Fibroblast of the conjunctiva (primary cell): Measurements from ENCODE around the gene KLF5.
"Not testable (repeated sequence)": the region's sequence is repeated elsewhere in the genome, so short reads cannot be mapped to it uniquely, and the experiment has no call there.

ENCODE experiments used
- DNase-seq: peaks from one replicate; pipeline ENCODE4 v3.0.0-alpha.2; 2010; ENCODE audit warnings: low read depth

KLF5 gene

GRCh38 chr13:73058736-73059459, at the start of gene KLF5:
Gene KLF5 (plus strand): TSS chr13:73059005. CDS start chr13:73059328, 323 bp downstream.
- peak; percentile 76 for DNase-seq

- no peak for DNase-seq
Measured at GRCh38 chr13:73011751-73012150, 47.1 kb upstream of the KLF5 start.

DNA sequence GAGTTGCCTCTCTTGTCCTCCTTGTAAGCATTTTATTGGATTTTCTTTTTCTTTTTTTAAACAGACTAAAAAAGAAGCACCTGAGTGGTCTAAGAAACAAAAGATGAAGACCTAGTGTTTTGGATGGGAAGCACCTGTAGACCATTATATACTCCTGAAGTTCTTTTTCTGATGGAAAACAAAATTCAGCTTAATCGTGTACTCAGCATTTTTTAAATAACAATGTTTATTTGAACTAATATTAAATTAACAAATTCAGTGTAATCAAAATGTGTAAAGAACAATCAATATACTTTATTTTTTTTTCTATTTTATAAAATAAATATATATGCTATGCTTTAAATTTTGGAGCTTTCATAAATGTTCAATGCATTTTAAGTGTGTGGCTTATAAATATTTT, 43.0 kb upstream of the KLF5 start:
- DNase-seq = no peak

- no peak for DNase-seq
Measured at GRCh38 chr13:73018336-73018735, 40.5 kb upstream of the KLF5 start.

DNA sequence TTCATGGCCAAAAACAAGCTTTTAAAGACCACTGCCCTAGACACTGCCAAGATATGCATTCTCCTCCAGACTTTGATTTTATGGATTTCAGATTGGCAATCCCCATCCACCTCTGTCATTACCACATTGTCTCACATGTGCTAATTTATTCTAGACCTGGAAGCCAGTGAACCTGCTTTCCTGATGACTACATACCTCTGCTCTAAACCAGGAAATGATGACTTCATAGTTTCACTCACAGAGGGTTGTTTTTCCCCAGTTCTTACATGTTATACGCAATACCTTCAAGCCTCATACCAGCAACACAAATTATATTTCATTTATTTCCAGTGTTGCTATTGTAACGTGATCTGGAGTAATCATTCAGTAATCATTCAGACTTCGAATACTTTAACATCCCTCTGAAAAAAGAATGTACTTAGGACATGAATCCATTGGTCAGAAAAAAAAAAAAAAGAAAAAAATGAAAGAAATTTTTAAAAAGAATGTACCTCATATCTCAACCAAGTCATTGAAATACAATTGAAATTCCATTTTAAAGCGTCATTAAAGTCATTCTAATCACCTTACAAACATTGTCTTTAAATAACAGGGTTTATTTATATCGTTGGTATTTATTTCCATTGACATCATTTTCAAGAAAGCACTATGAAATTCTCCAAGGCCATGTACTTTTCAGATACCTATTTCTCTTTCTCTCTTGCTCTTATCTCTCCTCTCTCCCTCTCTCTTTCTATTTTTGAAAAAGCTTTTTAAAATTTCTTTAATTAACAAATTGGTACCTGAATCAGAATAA, 33.4 kb upstream of the KLF5 start:
- DNase-seq = no peak

DNA sequence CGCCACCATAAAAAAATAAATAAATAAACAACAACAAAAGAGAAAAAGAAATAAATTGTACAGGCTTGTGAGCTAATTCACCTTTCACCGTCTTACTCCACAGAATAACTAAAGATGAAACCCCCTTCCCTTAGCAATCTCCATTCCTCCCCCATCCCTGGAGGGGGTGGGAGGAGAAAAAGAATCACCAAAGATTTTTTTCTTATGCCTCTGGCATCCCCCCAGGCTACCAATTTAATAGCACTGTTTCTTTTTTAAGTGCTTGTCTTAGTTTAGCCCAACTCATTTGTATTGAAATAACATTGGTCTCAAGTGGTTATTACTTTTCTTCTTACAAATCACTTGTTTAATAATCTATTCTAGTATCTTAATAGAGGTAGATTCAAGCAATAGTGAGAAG, 23.9 kb upstream of the KLF5 start:
- DNase-seq = no peak

GRCh38 chr13:73035660-73036059, 23.1 kb upstream of the KLF5 start:
- DNase-seq = no peak

GRCh38 chr13:73036566-73036965, 22.2 kb upstream of the KLF5 start:
- DNase-seq = no peak

DNA sequence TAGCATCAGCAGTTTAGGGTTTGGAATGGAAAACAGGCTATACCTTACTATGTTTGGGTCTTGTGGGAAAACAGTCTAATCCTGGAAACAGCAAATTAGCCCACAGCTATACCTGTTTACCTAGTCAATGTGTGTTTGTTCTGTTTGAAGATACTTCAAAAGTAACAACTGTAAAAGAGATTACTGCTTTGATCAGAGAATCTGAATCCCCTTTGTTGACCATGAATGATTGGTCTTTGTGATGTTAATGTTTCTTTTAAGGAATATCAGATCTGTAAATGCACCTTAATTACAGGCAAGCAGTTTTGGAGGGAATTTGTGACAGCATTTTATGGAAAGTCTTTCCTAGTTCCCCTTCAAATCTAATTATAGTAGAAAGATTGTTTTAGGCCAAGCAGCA, 20.7 kb upstream of the KLF5 start:
- no peak for DNase-seq

DNA sequence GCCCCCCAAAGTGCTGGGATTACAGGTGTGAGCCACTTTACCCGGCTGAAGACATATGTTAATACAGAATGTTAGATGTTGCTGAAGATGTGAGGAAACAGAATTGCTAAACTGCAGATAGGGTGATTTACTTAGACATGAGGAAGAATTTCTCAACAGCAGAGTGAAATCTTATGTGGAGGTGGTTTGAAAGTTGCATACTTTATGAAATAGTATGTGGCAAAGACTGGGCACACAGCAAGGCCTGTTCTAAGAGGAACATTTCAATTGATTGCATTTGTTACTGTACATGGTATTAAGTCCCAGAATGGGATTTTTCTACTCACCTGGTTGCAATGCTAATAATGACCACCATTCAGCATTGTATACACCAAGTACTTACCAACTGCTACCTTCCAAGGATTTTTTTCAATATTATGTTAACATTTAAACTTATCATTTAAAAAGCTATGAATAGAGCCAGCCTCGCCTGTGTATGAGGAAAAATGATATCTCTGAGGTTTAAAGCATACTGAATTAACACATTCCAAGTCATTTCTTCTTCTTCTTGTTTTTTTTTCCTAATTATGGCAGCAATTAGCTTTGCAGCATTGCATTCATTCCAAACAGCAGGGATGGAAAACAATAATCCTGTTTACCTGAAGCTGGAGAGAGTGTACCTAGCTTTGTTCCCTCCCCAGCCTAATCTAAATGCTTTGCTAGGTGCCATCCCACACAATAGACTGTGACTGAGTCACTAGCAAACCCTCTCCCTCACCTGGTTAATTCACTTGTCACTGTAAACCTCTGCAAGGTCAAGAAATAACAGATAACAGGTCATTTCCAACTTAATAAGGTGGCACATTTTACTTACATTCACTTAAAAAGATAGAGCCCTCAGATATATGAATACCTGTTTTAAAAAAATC, 19.4 kb upstream of the KLF5 start:
- no peak for DNase-seq

GRCh38 chr13:73040484-73040883, 18.3 kb upstream of the KLF5 start:
- no peak for DNase-seq

DNA sequence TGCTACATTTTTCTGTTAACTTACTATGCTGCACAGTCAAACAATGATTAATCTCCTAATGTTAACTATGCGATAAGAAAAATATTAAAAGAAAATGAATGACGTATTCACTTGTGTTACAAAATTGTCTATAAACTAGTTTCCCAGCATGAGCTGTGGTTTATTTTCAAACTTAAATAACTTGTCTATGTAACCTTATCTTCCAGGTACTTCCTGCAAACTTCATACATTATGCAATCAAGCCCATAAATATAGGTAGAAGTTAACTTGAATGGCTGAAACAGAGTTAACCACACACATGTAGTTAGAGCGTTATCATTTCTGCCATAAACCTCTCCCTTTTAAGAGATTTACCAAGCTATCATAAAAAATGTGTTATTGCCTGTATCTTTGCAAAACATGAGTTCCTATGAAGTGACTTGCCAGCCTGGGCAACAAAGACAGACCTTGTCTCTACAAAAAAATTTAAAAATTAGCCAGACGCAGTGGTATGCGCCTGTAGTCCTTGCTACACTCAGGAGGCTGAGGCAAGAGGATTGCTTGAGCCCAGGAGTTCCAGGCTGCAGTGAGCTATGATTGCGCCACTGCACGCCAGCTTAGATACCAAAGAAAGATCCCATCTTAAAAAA, 17.7 kb upstream of the KLF5 start:
- DNase-seq = no peak

DNA sequence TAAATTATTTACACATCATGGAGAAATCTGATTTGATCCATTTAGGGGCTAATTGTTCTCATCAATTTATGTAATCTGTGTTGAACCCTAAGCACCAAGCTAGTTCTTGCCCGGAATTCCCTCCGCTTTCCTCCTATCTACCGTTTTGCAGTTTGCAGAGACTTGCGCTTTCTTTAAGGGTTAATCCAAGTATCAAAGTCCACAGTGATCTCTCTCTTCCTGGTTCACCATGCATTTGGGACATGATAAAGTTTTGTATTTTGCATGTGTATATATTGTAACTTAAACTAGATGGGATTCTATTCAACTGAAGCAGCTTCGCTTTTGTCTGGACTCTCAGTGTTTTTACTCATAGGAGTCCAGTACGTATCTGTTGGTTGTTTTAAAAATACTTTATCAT, 13.8 kb upstream of the KLF5 start:
- no peak for DNase-seq

DNA sequence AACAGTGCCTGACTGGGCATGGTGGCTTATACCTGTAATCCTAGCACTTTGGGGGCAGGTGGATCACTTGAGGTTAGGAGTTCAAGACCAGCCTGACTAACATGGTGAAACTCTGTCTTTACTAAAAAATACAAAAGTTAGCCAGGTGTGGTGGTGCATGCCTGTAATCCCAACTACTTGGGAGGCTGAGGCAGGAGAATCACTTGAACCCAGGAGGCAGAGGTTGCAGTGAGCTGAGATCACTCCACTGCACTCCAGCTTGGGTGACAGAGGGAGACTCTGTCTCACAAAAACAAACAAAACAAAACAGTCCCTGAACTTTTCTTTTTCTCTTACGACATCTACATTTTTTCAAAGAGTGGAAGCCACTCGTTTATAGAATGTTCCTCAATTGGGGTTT, 10.2 kb upstream of the KLF5 start:
- not testable (repeated sequence) for DNase-seq

DNA sequence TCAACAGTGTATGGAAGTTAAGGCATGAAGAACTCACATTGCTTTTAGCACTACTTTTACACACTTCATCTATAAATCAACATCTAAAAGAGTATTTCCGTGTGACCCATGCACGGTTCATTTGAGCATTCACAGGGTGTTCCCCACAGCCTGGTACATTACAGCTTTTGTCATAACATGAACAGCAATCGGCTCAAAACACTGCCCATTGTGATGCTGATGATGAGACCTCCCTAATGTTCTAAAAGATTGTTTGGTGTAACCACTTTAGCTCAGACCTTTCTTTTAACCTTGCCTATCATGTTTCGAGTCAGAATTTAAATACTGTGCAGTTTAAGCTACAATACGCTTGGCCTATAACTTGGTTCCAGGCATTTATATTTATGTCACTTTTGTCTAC, 4.1 kb upstream of the KLF5 start:
- DNase-seq = no peak

- peak; percentile 44 for DNase-seq
Measured at GRCh38 chr13:73055813-73056564, 2.8 kb upstream of the KLF5 start.

DNA sequence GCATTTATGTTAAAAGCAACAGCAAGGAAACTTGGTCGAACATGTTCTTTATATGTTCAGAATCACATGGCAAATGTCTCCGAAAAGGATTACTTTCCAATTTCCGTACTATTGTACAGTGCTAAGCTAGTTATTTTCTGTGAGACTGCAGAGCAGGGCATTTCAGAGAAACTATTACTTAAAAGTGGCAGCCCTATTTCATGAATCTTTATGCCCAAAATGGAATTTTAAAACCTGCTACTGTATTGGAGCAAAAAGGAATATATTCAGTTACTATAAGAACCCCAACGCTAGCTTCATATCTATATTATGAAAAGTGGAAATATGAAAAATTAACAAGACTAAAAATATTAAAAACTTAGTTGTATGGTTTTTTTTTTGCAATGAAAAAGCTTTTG, 2.2 kb upstream of the KLF5 start:
- DNase-seq = no peak

DNA sequence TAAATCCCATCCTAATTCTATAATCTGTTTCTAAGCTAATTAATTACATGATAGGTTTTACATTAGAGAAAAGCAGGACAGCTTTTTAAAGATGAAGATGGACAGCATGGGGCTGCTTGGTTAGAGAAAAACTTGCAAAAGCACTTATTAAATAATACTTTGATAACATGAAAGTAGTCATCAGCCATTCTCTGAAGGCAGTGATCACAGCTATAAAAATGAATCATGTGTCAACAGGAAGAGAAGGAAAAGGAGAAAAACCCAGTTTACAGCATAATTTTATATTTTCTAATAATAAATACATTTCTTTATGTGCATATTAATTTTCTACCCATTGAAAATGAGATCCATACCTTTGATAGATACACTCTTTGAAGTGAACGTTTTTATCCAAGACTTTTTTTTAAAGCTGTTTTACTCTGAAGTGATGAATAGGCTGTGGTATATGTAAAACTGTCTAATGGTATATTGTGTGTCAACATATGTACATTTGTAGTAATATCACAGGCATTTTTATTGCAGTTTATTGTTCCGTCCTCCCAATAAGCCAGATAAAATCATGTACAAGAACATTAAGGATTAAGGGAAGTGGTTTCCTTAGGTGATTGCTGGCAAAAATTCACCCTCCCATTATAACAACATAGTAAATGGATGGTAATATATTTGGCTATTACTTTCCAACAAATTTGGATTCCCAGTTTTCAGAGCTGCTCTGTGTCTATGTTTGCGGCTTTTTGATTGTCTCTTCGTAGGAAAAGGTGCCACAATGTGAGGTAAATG, 1.3 kb upstream of the KLF5 start:
- no peak for DNase-seq

DNA sequence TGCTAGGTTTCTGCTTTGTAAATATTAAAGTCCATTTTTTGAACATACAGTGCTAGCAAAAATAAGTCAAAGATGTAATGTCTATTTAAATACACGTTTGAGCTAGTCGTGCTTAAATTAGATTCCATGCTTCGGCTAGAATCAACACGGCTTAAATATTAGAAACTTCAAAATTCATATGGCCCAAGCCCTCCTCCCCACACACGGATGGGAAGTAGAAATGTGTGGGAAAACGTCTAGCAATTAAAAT, 816 bp upstream of the KLF5 start:
- no peak for DNase-seq

DNA sequence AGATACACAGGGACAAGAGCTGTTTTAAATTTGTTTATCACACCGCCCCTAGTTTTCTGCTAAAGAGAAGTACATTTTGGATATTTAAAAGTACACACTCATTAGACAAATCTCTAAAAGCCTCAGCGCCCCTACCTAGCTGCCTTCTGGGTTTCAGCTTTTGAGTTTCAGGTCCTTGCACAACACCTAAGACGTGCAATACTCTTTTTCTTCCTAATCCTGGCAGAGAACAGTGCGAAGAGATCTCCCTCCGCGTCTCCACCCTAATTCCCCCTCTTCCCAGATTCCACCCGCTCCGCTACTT, 421 bp upstream of the KLF5 start:
- DNase-seq = no peak
